Natural killer cell (primary cell): ENCODE data around the gene MAP3K7CL. TPM values are rescaled to one million over a fixed set of nuclear protein-coding genes. Genes with fewer than 3 reads are reported as not detected.

ENCODE experiments used
- ATAC-seq, 3 donors: fragments of 150-1000 bp in 2 of 3; fragments of 200-7000 bp in 1 of 3; cut with Tn5 transposase; 1 replicate in 1 of 3; 2 replicates in 2 of 3; pipeline ENCODE4 v1.10.0; 2021; ENCODE audit warnings: mild to moderate bottlenecking in 2 of 3, moderate library complexity in 2 of 3
- DNase-seq, 2 donors: peaks; one replicate each; pipeline versions ENCODE4 v3.0.0 to v3.0.0-alpha.2; 2013 to 2021; ENCODE audit warnings: mixed read lengths in 1 of 2
- H3K27ac ChIP-seq: one replicate; pipeline ENCODE4 v1.5.1; 2013; ENCODE audit warnings: mild to moderate bottlenecking, low read length
- H3K27me3 ChIP-seq: one replicate; pipeline ENCODE4 v1.6.1; 2013; ENCODE audit warnings: low read length; ENCODE audit not compliant: control insufficient read depth, insufficient read depth
- H3K36me3 ChIP-seq: one replicate; pipeline ENCODE4 v1.6.1; 2013; ENCODE audit warnings: low read length; ENCODE audit not compliant: control insufficient read depth, insufficient read depth
- H3K4me1 ChIP-seq: one replicate; pipeline ENCODE4 v1.6.1; 2013; ENCODE audit warnings: low read length; ENCODE audit not compliant: control insufficient read depth, insufficient read depth
- H3K4me3 ChIP-seq: one replicate; pipeline ENCODE4 v1.5.1; 2013; ENCODE audit warnings: low read length
- H3K9me3 ChIP-seq: one replicate; pipeline ENCODE4 v1.6.1; 2013; ENCODE audit warnings: low read length; ENCODE audit not compliant: control insufficient read depth, insufficient read depth
- H3K27ac Mint-ChIP-seq, 2 donors: one replicate each; pipeline ENCODE4 v1.8.0; 2022; ENCODE audit warnings: mild to moderate bottlenecking in 2 of 2, mixed read lengths in 2 of 2, moderate library complexity in 1 of 2
- H3K27me3 Mint-ChIP-seq, 2 donors: one replicate each; pipeline ENCODE4 v1.8.0; 2022; ENCODE audit warnings: low read depth in 2 of 2, mixed read lengths in 2 of 2
- H3K36me3 Mint-ChIP-seq: one replicate; pipeline ENCODE4 v1.8.0; 2022; ENCODE audit warnings: mixed read lengths
- H3K4me1 Mint-ChIP-seq, 2 donors: one replicate each; pipeline ENCODE4 v1.8.0; 2022; ENCODE audit warnings: mixed read lengths in 2 of 2
- H3K4me3 Mint-ChIP-seq: one replicate; pipeline ENCODE4 v1.8.0; 2022; ENCODE audit warnings: mild to moderate bottlenecking, moderate library complexity, mixed read lengths
- H3K9me3 Mint-ChIP-seq, 2 donors: one replicate each; pipeline ENCODE4 v1.8.0; 2022; ENCODE audit warnings: mixed read lengths in 2 of 2
- CTCF ChIP-seq: fragments of 200-600 bp; IDR thresholded peaks from one replicate; pipeline ENCODE4 v1.8.0; 2022; ENCODE audit warnings: antibody characterized with exemption
- WGBS: methylation state at CpG from one replicate; pipeline ENCODE4 v1.1.7; 2013; ENCODE audit warnings: missing lambda C conversion rate; ENCODE audit not compliant: insufficient coverage; 5-methylcytosine and 5-hydroxymethylcytosine counted together
- intact Hi-C: fragments of 100-400 bp; cut with micrococcal nuclease; formaldehyde crosslinking; loops from one replicate; pipeline ENCODE4 v1.14.2; 2022
- total RNA-seq, 4 donors: library from RNA; stranded (reverse); fragments of 120-200 nt in 1 of 4; gene quantifications; one replicate each; pipeline versions ENCODE4 v1.2.3 to v1.2.4, GENCODE V29; 2013 to 2022

The MAP3K7CL gene
- total RNA-seq, 3 donors from 2014 or later (not counting 1 experiment from before 2014, with no cell fraction given), result 7.0 to 16.3 (median 11.5) TPM

GRCh38 chr21:29212446-29212845 lies 82.0 kb downstream of the MAP3K7CL start:
- Histone ChIP-seq H3K36me3 (no peaks in the 10 kb centered on the region), H3K27ac (no peak overlapping the region), H3K4me1 (no peaks in the 10 kb centered on the region), H3K9me3 (no peaks in the 10 kb centered on the region), H3K4me3 (no peak overlapping the region), H3K27me3 (no peaks in the 10 kb centered on the region)
- H3K27ac Mint-ChIP-seq, result no peak overlapping the region
- H3K9me3 Mint-ChIP-seq, result no peaks in the 10 kb centered on the region
- intact Hi-C loops, result no loop called here
- no peaks in the 10 kb centered on the region for H3K4me1 Mint-ChIP-seq
- 85% methylated on average over 6 of the region's 7 CpGs for WGBS
- no peaks in the 10 kb centered on the region for H3K27me3 Mint-ChIP-seq
- no peaks in the 10 kb centered on the region for H3K36me3 Mint-ChIP-seq
- no peak for TF ChIP-seq CTCF
- no peak overlapping the region for H3K4me3 Mint-ChIP-seq
- no peak for ATAC-seq
- no peak for DNase-seq

GRCh38 chr21:29213513-29214385 lies 83.3 kb downstream of the MAP3K7CL start:
- DNase-seq, result no peak
- Mint-ChIP-seq H3K9me3 (no peaks in the 10 kb centered on the region), H3K27me3 (no peaks in the 10 kb centered on the region), H3K27ac (no peak overlapping the region), H3K4me3 (no peak overlapping the region), H3K36me3 (no peaks in the 10 kb centered on the region), H3K4me1 (no peaks in the 10 kb centered on the region)
- Histone ChIP-seq H3K36me3 (no peaks in the 10 kb centered on the region), H3K4me1 (no peaks in the 10 kb centered on the region), H3K27ac (no peak overlapping the region), H3K27me3 (no peaks in the 10 kb centered on the region), H3K4me3 (no peak overlapping the region), H3K9me3 (no peaks in the 10 kb centered on the region)
- intact Hi-C loops, result no loop called here
- TF ChIP-seq CTCF, result no peak
- no peak for ATAC-seq
- WGBS, result 86% methylated on average over 2 of the region's 2 CpGs

- Histone ChIP-seq H3K27ac (no peak overlapping the region), H3K4me1 (no peaks in the 10 kb centered on the region), H3K4me3 (no peak overlapping the region), H3K9me3 (no peaks in the 10 kb centered on the region), H3K36me3 (no peaks in the 10 kb centered on the region), H3K27me3 (no peaks in the 10 kb centered on the region)
- Mint-ChIP-seq H3K27ac (no peak overlapping the region), H3K4me3 (no peak overlapping the region), H3K9me3 (no peaks in the 10 kb centered on the region), H3K36me3 (no peaks in the 10 kb centered on the region), H3K27me3 (no peaks in the 10 kb centered on the region), H3K4me1 (no peaks in the 10 kb centered on the region)
- intact Hi-C loops, result no loop called here
- ATAC-seq (no peak), DNase-seq (no peak)
- TF ChIP-seq CTCF, result no peak
- 94% methylated on average over 1 of the region's 2 CpGs for WGBS
Measured at GRCh38 chr21:29215709-29216108, 85.3 kb downstream of the MAP3K7CL start.
